Measurements from ENCODE around the gene SINHCAF. TPM values are rescaled to one million over a fixed set of nuclear protein-coding genes. Genes with fewer than 3 reads are reported as not detected.

Gene SINHCAF
- total RNA-seq, 2 donors from 2014 or later: 22.4 to 34.7 TPM

GRCh38 chr12:31343139-31343538, 17.2 kb upstream of the SINHCAF start:
- Histone ChIP-seq H3K36me3 (no peaks in the 10 kb centered on the region), H3K4me1 (no peaks in the 10 kb centered on the region), H3K27me3 (no peaks in the 10 kb centered on the region), H3K4me3 (no peak overlapping the region), H3K27ac (no peak overlapping the region), H3K9me3 (no peaks in the 10 kb centered on the region)
- DNase-seq (ENCODE audit: low spot score): no peak
- TF ChIP-seq CTCF (IDR thresholded peaks at IDR 0.05): no peak

GRCh38 chr12:31342286-31342685, 16.3 kb upstream of the SINHCAF start:
- DNase-seq (ENCODE audit: low spot score): no peak
- no peaks in the 10 kb centered on the region for H3K36me3 ChIP-seq
- H3K9me3 ChIP-seq: no peaks in the 10 kb centered on the region
- H3K27me3 ChIP-seq: no peaks in the 10 kb centered on the region
- H3K27ac ChIP-seq: no peak overlapping the region
- H3K4me3 ChIP-seq: no peak overlapping the region
- TF ChIP-seq CTCF (IDR thresholded peaks at IDR 0.05): no peak
- no peaks in the 10 kb centered on the region for H3K4me1 ChIP-seq

GRCh38 chr12:31339831-31340622, 14.1 kb upstream of the SINHCAF start:
- no peak for TF ChIP-seq CTCF (IDR thresholded peaks at IDR 0.05)
- DNase-seq (ENCODE audit: low spot score): no peak
- Histone ChIP-seq H3K36me3 (no peaks in the 10 kb centered on the region), H3K4me3 (no peak overlapping the region), H3K4me1 (no peaks in the 10 kb centered on the region), H3K9me3 (no peaks in the 10 kb centered on the region), H3K27ac (no peak overlapping the region), H3K27me3 (no peaks in the 10 kb centered on the region)

GRCh38 chr12:31337952-31338351, 12.0 kb upstream of the SINHCAF start:
- no peak for DNase-seq (ENCODE audit: low spot score)
- Histone ChIP-seq H3K36me3 (no peaks in the 10 kb centered on the region), H3K27me3 (no peaks in the 10 kb centered on the region), H3K4me1 (no peaks in the 10 kb centered on the region), H3K9me3 (no peaks in the 10 kb centered on the region), H3K4me3 (no peak overlapping the region), H3K27ac (no peak overlapping the region)
- TF ChIP-seq CTCF (IDR thresholded peaks at IDR 0.05): no peak

GRCh38 chr12:31331242-31331641, 5.3 kb upstream of the SINHCAF start:
- DNase-seq (ENCODE audit: low spot score): no peak
- H3K4me1 ChIP-seq: peaks cover 0 to 8% of the 10 kb centered on the region in 2 donors
- no peaks in the 10 kb centered on the region for H3K9me3 ChIP-seq
- no peak overlapping the region for H3K4me3 ChIP-seq
- H3K36me3 ChIP-seq: no peaks in the 10 kb centered on the region
- no peak for TF ChIP-seq CTCF (IDR thresholded peaks at IDR 0.05)
- H3K27ac ChIP-seq: no peak overlapping the region
- H3K27me3 ChIP-seq: no peaks in the 10 kb centered on the region

Data from right atrium auricular region (tissue), 2 donors.